NCI-H187 treated with DMSO at 0.1 percent for 48 hours (cell line): ENCODE measurements around the gene SERTAD3.
"Not testable (repeated sequence)": the region's sequence is repeated elsewhere in the genome, so short reads cannot be mapped to it uniquely, and the experiment has no call there.

ENCODE experiments used
- DNase-seq: peaks from one replicate; lab custom pipeline; 2025; lab: John Stamatoyannopoulos, UW

The SERTAD3 gene

GRCh38 chr19:40457953-40458596, 13.9 kb upstream of the SERTAD3 start:
- DNase-seq: no peak

GRCh38 chr19:40457048-40457447, 12.9 kb upstream of the SERTAD3 start:
- no peak for DNase-seq

GRCh38 chr19:40453943-40454342, 9.8 kb upstream of the SERTAD3 start:
- DNase-seq: not testable (repeated sequence)

GRCh38 chr19:40453151-40453735, 9.1 kb upstream of the SERTAD3 start:
- no peak for DNase-seq

- DNase-seq: no peak
Observed at GRCh38 chr19:40452016-40452415, 7.9 kb upstream of the SERTAD3 start.

GRCh38 chr19:40450664-40451063, 6.5 kb upstream of the SERTAD3 start:
- no peak for DNase-seq

GRCh38 chr19:40449506-40449905, 5.4 kb upstream of the SERTAD3 start:
- DNase-seq: no peak

- DNase-seq: no peak
Observed at GRCh38 chr19:40446263-40446784, 2.2 kb upstream of the SERTAD3 start.

GRCh38 chr19:40445780-40446262, 1.7 kb upstream of the SERTAD3 start:
- DNase-seq: no peak

GRCh38 chr19:40444825-40445312, 734 bp upstream of the SERTAD3 start:
- no peak for DNase-seq

GRCh38 chr19:40443131-40443999, 770 bp downstream of the SERTAD3 start:
- DNase-seq: peak; percentile 92

GRCh38 chr19:40442328-40443130, 1.6 kb downstream of the SERTAD3 start:
- DNase-seq: no peak

GRCh38 chr19:40441719-40442253, 2.3 kb downstream of the SERTAD3 start:
- DNase-seq: no peak

GRCh38 chr19:40438284-40438683, 5.9 kb downstream of the SERTAD3 start:
- DNase-seq: no peak

GRCh38 chr19:40433391-40434216, 10.5 kb downstream of the SERTAD3 start:
- no peak for DNase-seq

- not testable (repeated sequence) for DNase-seq
Observed at GRCh38 chr19:40432760-40433159, 11.4 kb downstream of the SERTAD3 start.

GRCh38 chr19:40431698-40432097, 12.4 kb downstream of the SERTAD3 start:
- DNase-seq: no peak

- not testable (repeated sequence) for DNase-seq
Observed at GRCh38 chr19:40430242-40430641, 13.9 kb downstream of the SERTAD3 start.

GRCh38 chr19:40428197-40428596, 15.9 kb downstream of the SERTAD3 start:
- DNase-seq: not testable (repeated sequence)
